Liver (tissue), 3 donors: ENCODE results near the gene BCR.

Experiments used
- ATF3 ChIP-seq: IDR thresholded peaks from 2 replicates; pipeline ENCODE4 v1.6.1; 2016; ENCODE audit warnings: antibody characterized with exemption
- CTCF ChIP-seq: fragments of 150-350 bp; IDR thresholded peaks from 2 replicates; pipeline ENCODE4 v1.5.1; 2017; ENCODE audit warnings: improper control_type of control experiment, low read depth, low read length; ENCODE audit not compliant: missing input control
- FOXA1 ChIP-seq: IDR thresholded peaks from 2 replicates; pipeline ENCODE4 v1.6.1; 2016; ENCODE audit warnings: antibody characterized with exemption
- GABPA ChIP-seq, 2 donors: IDR thresholded peaks in 1 of 2; conservative IDR thresholded peaks in 1 of 2; 2 replicates each; pipeline ENCODE4 v1.6.1; 2016; ENCODE audit warnings: antibody characterized with exemption in 2 of 2, mild to moderate bottlenecking in 1 of 2, moderate library complexity in 1 of 2
- HNF4A ChIP-seq, 2 donors: conservative IDR thresholded peaks; 2 replicates each; pipeline ENCODE4 v1.6.1; 2016; ENCODE audit warnings: antibody characterized with exemption in 2 of 2, mild to moderate bottlenecking in 2 of 2
- MAX ChIP-seq: IDR thresholded peaks from 2 replicates; pipeline ENCODE4 v1.6.1; 2016; ENCODE audit warnings: antibody characterized with exemption
- REST ChIP-seq: IDR thresholded peaks from 2 replicates; pipeline ENCODE4 v1.6.1; 2016; ENCODE audit warnings: antibody characterized with exemption, mild to moderate bottlenecking
- SP1 ChIP-seq: IDR thresholded peaks from 2 replicates; pipeline ENCODE4 v1.6.1; 2018; ENCODE audit warnings: antibody characterized with exemption, mild to moderate bottlenecking
- ZBTB33 ChIP-seq: IDR thresholded peaks from 2 replicates; pipeline ENCODE4 v1.6.1; 2016; ENCODE audit warnings: antibody characterized with exemption
- donor health status: healthy.
- donor health status: healthy.

GRCh38 chr22:23230348-23231068 is 50.2 kb downstream of the BCR start:
- TF ChIP-seq CTCF (no peak), ATF3 (no peak), SP1 (no peak), REST (no peak), GABPA (IDR thresholded peaks at IDR 0.05 in 1 of 2, conservative IDR thresholded peaks at IDR 0.05 in 1 of 2) (no peak), MAX (no peak), FOXA1 (no peak), ZBTB33 (no peak), HNF4A (conservative IDR thresholded peaks at IDR 0.05) (no peak)
